Measurements from ENCODE around the gene TTC28.

DNA sequence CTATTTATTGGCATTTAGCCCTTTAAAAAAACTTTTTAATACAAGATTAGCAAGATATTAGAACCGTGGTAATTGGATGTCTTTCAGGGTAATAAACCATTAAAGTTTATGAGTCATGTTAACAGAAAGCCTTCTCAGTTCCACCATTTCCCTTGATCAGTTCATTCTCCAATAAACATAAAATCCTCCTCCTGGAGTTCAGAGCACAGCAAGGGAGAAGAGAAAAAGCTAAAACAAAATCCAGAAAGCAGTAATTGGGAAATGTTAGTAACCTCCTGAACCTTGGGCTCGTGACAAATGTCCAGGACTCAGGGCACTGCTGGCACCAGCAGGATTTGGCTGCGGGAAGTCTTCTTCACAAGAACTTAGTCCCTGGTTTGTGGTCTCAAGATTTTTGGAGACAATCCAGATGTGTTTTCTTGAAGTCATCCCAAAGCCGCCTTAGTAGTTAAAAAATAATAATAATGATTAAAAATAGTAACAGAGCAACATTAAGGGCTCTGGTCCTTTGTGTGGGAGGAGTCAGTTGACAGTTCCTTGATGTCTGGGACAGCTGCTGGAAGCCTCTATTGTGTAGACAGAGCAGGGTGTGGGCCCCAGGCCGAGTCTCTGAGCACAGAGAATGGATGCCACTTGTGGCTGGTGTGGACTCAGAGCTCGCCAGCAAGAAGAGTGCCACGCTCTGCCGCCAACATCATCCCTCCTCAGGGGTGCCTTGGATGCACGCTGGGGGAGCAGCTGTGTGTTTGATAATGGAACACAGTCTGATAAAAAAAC, 717.2 kb downstream of the TTC28 start:
- TF ChIP-seq CTCF (tag by site-specific recombination; IDR thresholded peaks at IDR 0.05) (no peak), ZBTB48 (tag by site-specific recombination; IDR thresholded peaks at IDR 0.05) (peak; percentile 28; the same call in 1 of the 2 replicates), ZNF16 (tag by site-specific recombination; IDR thresholded peaks at IDR 0.05; ENCODE audit: low read depth) (no peak), ZNF580 (tag by site-specific recombination; IDR thresholded peaks at IDR 0.05) (0 out of 2 replicates have a peak, but pooled peaks have one; percentile 68), REST (tag by site-specific recombination; IDR thresholded peaks at IDR 0.05) (no peak), ZNF600 (tag by site-specific recombination; IDR thresholded peaks at IDR 0.05) (no peak), SP7 (tag by site-specific recombination; IDR thresholded peaks at IDR 0.05) (no peak), ZNF621 (tag by site-specific recombination; IDR thresholded peaks at IDR 0.05) (no peak), ZNF138 (tag by site-specific recombination; IDR thresholded peaks at IDR 0.05; ENCODE audit: borderline replicate concordance) (no peak)

Measured in HEK293 (cell line).